Frontal cortex (tissue), 4 donors: ENCODE measurements around the gene ZMYND11. TPM values are rescaled to one million over a fixed set of nuclear protein-coding genes. Genes with fewer than 3 reads are reported as not detected.
A peak's percentile ranks its signal among the peaks of the same experiment; 100 is the strongest.

Experiments
- DNase-seq, 2 donors: peaks; one replicate each; pipeline ENCODE4 v3.0.0; 2012; ENCODE audit warnings: low spot score in 2 of 2
- FAIRE-seq: peaks from 2 replicates; lab custom pipeline; 2012; peaks lifted over from hg19 to GRCh38; lab: Jason Lieb, UNC
- total RNA-seq: library from RNA; depleted of rRNA; stranded (reverse); fragments of >200 nt; gene quantifications from one replicate; pipeline ENCODE4 v1.2.3, GENCODE V29; 2014
- donor health status: control.
- donor health status: control.
- donor health status: control.

The ZMYND11 gene
- 179 TPM for total RNA-seq

DNA sequence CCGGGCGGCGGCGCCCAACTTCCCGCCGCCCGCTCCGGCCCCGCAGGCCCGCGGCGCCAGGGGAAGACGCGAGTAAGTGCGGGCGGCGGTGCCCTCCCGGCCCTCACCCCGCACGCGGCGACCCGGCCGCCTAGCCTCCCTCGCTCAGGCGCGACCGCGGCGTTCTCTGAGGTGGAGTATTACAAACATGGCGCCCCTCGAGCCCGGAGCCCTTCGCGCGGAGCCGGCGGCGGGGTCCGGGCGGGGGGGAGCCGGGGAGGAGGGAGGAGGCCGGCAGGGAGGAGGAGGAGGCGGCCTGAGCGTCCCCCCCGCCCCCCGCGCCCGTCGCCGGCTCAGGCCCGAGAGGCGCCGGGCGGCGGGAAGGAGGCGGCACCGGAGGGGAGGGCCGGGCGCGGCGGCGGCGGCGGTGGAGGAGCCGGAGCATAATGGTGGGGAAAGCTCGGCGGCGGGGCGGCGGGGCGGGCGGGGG, at the start of gene ZMYND11:
ZMYND11 (plus strand) TSS at position 324 of the 469 bp plus-strand sequence. CDS start 44,558 bp downstream, outside the sequence.
- FAIRE-seq (no peak), DNase-seq (peak; percentile 78 to 86)

DNA sequence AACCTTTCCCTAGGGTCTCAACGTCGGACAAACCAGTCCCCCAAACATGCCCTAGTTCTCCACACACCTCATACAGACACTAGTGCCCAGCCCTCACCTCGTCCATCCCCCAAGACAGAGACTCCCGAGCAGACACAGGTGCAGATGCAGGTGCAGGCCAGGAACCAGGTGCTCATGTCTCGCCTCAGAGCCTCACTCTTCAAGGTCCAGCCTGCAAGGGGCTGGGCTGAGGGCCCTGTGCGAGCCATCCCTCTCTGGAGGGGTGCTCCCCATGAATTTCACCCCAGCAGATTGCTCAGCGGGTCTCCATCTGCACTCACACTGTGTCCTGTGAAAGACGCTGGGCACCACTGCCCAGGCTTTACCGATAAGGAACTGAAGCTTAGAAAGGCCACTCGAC, 49.2 kb upstream of the ZMYND11 start:
- DNase-seq: no peak
- no peak for FAIRE-seq

DNA sequence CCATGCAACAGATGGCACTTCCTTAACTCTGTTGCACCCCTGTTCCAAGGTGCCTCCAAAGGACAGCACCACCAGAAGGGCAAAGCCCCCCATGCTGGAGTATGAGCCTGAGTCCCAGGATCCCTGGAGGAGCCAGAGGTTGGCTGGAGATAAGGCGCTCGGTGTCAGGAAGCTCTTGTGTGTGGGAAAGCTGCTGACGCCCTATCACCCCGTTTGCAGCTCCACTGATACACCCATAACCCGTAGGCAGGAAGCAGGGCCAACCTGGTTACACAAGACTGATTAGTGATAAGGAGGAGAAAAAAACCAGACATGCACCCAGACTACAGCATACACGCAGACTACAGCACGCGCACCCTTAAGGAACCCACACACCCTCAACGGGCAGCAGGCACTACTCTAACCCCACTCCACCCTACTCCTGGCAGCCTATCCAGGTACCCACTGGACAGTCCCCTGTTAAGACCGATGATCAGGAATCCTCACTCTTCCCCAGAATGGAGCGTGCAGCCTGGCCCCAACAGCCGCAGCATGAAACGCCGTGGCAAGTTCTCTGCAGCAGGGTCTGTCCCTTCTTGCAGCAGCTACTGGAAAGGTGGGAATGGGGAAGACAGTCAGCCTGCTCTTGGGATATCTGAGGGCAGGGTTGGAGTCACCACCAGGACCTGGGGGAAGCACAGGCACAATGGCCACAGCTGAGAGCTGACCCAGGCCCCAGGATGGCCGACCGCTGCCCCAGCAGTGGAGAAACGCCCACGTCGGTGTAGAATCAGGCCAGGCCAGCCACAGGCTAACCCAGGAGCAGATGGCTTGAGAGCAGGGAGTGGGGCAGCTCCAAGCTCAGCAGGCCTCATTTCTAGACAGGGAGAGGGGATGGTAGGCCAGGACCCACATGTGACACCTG, 47.8 kb upstream of the ZMYND11 start:
- no peak for DNase-seq
- no peak for FAIRE-seq

- FAIRE-seq: no peak
These were observed 47.0 kb upstream of the ZMYND11 start for GRCh38 chr10:88253-88652.

GRCh38 chr10:89248-89647, 46.0 kb upstream of the ZMYND11 start:
- DNase-seq: no peak
- FAIRE-seq: no peak

More at GRCh38 chr10:88253-88652, 47.0 kb upstream of the ZMYND11 start:
- no peak for DNase-seq

- DNase-seq (no peak), FAIRE-seq (no peak)
These were observed 45.1 kb upstream of the ZMYND11 start for GRCh38 chr10:90161-90560.

GRCh38 chr10:91313-91712, 43.9 kb upstream of the ZMYND11 start:
- FAIRE-seq (no peak), DNase-seq (no peak)

GRCh38 chr10:92153-92552, 43.1 kb upstream of the ZMYND11 start:
- no peak for FAIRE-seq
- no peak for DNase-seq

DNA sequence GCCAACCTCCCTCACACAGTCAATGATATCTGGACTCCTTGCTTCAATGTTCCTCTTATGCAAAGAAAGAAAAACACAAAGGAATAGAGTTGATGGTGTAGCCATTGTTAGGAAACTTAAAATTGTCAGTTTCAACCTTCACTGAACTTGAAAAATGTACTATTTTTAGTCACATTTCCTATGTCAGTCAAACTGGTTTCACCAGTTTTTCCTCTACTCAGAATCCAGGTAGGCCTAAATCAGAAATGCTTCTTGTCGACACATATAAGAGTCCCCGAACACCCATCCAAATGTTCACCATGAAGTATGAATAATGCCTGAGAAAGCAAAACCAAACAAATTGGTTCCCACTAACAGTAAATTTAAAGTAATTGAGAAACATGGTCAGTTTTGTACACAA, 42.4 kb upstream of the ZMYND11 start:
- DNase-seq: no peak
- FAIRE-seq: no peak

DNA sequence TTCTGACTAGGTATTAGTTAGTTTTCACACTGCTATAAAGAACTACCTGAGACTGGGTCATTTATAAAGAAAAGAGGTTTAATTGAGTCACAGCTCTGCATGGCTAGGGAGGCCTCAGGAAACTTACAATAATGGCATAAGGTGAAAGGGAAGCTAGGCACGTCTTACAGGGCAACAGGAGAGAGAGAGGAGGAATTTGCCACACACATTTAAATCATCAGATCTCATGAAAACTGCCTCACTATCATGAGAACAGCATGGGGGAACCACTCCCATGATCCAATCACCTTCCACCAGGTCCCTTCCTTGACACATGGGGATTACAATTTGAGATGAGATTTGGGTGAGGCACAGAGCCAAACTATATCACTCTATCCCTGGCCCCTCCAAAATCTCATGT, 40.6 kb upstream of the ZMYND11 start:
- DNase-seq: no peak
- FAIRE-seq: no peak

- DNase-seq: no peak
- no peak for FAIRE-seq
These were observed 39.7 kb upstream of the ZMYND11 start for GRCh38 chr10:95356-96115.

- FAIRE-seq (no peak), DNase-seq (no peak)
These were observed 38.8 kb upstream of the ZMYND11 start for GRCh38 chr10:96466-96865.

- FAIRE-seq (no peak), DNase-seq (no peak)
These were observed 30.8 kb upstream of the ZMYND11 start for GRCh38 chr10:104416-104815.

DNA sequence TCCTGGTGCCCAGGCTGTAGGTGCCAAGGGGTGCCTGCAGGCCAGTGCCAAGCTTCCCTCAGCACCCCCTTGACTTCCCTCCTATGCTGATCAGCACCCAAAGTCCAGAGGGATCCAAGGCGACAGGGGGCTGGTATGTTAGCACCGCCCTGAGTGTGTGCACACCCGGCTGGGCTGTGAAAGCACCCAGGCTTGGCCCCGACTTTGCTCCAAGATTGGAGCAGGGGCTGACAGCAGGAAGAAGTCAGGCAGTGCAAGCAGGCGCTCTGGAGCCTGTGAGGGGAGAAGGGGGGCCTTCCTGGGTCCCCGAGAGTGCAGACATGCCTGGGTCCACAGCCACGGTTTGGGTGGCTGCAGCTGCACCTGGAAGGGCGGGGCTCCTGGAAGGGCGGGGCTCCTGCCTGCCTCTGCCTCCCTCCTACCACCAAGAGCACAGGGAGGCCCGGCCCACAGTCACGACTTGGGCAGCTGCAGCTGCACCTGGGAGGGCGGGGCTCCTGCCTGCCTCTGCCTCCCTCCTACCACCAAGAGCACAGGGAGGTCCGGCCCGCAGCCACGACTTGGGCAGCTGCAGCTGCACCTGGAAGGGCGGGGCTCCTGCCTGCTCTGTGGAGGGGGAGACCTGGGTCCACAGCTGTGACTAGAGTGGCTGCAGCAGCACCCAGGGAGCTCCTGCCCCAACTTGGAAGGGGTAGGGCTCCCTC, 30.2 kb upstream of the ZMYND11 start:
- FAIRE-seq: no peak

DNA sequence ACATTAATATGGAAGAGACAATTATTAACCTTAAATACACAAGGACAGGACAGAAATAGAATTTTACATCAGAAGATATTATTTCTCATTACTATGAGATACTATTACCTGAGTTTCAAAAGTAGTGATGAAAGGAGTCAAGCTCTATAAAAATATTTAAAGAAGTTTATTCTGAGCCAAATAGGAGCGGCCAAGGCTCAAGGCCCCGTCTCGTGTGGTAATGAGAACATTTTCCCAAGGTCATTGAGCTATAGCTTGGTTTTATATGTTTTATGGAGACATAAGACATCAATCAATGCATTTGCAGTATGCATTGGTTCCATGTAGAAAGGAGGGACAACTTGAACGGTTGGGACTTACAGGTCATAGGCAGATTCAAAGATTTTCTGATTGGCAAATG, 29.4 kb upstream of the ZMYND11 start:
- FAIRE-seq (no peak), DNase-seq (no peak)

More for the DNA sequence above, 30.2 kb upstream of the ZMYND11 start:
- no peak for DNase-seq

- DNase-seq (no peak), FAIRE-seq (no peak)
These were observed 28.5 kb upstream of the ZMYND11 start for GRCh38 chr10:106740-107139.

- FAIRE-seq (no peak), DNase-seq (no peak)
These were observed 23.0 kb upstream of the ZMYND11 start for GRCh38 chr10:112246-112645.

- DNase-seq: no peak
- no peak for FAIRE-seq
These were observed 10.4 kb upstream of the ZMYND11 start for GRCh38 chr10:124874-125273.

DNA sequence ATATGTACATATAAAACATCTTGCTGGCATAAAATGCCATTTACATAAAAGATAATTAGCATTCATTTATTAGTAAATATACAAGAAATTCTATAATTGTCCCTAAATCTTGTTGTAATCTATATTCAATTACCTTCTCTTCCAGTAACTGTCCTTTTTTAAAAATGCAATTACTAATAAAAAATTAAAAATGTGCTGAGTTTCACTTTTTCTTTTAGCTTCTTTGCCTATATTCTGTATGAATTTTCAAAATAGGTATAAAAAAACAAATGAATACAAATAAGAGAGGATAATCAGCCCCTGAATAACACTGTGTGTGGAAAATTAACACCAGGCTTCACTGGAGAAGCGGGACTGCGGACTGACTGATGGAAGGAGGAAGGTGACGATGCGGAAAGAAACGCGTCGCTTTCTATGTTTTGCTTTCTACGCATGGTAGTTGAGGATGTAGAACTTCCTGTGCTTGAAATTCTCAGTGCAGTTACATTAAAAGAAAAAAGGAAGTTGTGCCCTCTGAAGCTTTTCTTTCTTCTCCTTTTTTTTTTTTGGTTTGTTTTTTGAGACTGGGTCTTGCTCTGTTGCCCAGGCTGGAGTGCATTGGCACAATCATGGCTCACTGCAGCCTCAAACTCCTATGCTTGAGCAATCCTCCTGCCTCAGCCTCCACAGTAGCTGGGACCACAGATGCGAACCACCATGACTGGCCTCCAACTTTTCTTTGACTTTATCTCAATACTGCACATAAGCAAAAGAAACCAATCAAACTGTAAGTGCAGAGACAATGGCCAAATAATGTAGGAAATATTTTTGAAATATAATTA, 7.4 kb upstream of the ZMYND11 start:
- FAIRE-seq (no peak), DNase-seq (no peak)
